Activated T-cell treated with anti-CD3 and anti-CD28 coated beads for 4 hours (primary cell): Measurements from ENCODE around the gene VSTM2L.

Experiments
- DNase-seq: peaks from one replicate; pipeline ENCODE4 v3.0.0-alpha.2; 2020

Gene VSTM2L

GRCh38 chr20:37991157-37991866, 88.4 kb downstream of the VSTM2L start:
- DNase-seq = no peak

DNA sequence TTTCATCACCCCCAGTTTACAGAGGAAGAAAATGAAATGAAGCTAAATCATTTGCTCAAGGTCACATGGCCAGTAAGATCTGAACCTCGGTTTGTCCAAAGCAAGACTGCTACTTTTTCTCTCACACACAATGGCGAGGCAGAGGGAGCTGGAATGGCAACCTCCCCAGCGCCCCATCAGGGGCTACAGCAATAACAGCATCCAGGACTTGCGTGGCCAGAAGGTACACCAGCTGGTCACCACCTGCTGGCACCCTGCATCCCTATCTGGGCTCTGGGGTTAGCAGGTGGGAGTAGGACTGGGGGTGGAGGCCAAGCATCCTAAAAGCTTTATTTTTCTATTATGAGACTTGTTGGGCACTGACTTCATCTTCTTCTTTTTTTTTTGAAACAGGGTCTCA, 89.0 kb downstream of the VSTM2L start:
- no peak for DNase-seq

GRCh38 chr20:37992802-37993409, 90.0 kb downstream of the VSTM2L start:
- no peak for DNase-seq

- no peak for DNase-seq
These were observed 91.6 kb downstream of the VSTM2L start for GRCh38 chr20:37994512-37994911.
